ENCODE data around the gene HSD17B12.

DNA sequence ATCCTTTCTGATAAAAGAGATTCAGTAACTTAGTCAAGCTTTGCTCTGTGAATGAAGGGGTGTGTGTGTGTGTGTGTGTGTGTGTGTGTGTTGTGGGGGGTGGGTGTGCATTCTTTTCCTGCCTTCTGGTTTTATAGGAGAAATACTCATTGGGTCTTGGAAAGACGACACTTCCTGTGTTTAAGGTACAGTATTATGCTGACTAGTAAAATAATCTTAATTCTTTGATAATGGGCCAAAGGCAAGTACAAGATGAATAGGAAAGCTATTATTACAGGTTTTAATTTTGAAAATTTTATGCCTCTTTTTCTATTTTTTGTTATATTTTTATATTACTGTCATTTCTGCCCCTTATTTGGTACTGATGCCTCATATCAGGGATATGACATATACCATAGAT, 26.1 kb downstream of the HSD17B12 start:
- TF ChIP-seq POLR2AphosphoS5 (IDR thresholded peaks at IDR 0.05; ENCODE audit: low read depth, low read length) = no peak
- TF ChIP-seq, protein P1, sequence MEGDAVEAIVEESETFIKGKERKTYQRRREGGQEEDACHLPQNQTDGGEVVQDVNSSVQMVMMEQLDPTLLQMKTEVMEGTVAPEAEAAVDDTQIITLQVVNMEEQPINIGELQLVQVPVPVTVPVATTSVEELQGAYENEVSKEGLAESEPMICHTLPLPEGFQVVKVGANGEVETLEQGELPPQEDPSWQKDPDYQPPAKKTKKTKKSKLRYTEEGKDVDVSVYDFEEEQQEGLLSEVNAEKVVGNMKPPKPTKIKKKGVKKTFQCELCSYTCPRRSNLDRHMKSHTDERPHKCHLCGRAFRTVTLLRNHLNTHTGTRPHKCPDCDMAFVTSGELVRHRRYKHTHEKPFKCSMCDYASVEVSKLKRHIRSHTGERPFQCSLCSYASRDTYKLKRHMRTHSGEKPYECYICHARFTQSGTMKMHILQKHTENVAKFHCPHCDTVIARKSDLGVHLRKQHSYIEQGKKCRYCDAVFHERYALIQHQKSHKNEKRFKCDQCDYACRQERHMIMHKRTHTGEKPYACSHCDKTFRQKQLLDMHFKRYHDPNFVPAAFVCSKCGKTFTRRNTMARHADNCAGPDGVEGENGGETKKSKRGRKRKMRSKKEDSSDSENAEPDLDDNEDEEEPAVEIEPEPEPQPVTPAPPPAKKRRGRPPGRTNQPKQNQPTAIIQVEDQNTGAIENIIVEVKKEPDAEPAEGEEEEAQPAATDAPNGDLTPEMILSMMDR (IDR thresholded peaks at IDR 0.05) = no peak
- TF ChIP-seq TCF7L2 (IDR thresholded peaks at IDR 0.05; ENCODE audit: low read depth, low read length) = no peak
- TF ChIP-seq, protein P2, sequence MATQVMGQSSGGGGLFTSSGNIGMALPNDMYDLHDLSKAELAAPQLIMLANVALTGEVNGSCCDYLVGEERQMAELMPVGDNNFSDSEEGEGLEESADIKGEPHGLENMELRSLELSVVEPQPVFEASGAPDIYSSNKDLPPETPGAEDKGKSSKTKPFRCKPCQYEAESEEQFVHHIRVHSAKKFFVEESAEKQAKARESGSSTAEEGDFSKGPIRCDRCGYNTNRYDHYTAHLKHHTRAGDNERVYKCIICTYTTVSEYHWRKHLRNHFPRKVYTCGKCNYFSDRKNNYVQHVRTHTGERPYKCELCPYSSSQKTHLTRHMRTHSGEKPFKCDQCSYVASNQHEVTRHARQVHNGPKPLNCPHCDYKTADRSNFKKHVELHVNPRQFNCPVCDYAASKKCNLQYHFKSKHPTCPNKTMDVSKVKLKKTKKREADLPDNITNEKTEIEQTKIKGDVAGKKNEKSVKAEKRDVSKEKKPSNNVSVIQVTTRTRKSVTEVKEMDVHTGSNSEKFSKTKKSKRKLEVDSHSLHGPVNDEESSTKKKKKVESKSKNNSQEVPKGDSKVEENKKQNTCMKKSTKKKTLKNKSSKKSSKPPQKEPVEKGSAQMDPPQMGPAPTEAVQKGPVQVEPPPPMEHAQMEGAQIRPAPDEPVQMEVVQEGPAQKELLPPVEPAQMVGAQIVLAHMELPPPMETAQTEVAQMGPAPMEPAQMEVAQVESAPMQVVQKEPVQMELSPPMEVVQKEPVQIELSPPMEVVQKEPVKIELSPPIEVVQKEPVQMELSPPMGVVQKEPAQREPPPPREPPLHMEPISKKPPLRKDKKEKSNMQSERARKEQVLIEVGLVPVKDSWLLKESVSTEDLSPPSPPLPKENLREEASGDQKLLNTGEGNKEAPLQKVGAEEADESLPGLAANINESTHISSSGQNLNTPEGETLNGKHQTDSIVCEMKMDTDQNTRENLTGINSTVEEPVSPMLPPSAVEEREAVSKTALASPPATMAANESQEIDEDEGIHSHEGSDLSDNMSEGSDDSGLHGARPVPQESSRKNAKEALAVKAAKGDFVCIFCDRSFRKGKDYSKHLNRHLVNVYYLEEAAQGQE (IDR thresholded peaks at IDR 0.05; ENCODE audit: insufficient read depth in 1 of 2, low read depth in 2 of 2, low read length in 1 of 2) = no peak

All from Panc1 (cell line).